SKM-1 treated with dmso at 0.1 percent for 144 hours (cell line): ENCODE measurements around the gene DNAJC17.
A peak's percentile ranks its signal among the peaks of the same experiment; 100 is the strongest.

ENCODE experiments used
- DNase-seq: peaks from one replicate; lab custom pipeline; 2025; ENCODE audit not compliant: unreplicated experiment; lab: John Stamatoyannopoulos, UW

Gene DNAJC17, protein sequence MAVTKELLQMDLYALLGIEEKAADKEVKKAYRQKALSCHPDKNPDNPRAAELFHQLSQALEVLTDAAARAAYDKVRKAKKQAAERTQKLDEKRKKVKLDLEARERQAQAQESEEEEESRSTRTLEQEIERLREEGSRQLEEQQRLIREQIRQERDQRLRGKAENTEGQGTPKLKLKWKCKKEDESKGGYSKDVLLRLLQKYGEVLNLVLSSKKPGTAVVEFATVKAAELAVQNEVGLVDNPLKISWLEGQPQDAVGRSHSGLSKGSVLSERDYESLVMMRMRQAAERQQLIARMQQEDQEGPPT

DNA sequence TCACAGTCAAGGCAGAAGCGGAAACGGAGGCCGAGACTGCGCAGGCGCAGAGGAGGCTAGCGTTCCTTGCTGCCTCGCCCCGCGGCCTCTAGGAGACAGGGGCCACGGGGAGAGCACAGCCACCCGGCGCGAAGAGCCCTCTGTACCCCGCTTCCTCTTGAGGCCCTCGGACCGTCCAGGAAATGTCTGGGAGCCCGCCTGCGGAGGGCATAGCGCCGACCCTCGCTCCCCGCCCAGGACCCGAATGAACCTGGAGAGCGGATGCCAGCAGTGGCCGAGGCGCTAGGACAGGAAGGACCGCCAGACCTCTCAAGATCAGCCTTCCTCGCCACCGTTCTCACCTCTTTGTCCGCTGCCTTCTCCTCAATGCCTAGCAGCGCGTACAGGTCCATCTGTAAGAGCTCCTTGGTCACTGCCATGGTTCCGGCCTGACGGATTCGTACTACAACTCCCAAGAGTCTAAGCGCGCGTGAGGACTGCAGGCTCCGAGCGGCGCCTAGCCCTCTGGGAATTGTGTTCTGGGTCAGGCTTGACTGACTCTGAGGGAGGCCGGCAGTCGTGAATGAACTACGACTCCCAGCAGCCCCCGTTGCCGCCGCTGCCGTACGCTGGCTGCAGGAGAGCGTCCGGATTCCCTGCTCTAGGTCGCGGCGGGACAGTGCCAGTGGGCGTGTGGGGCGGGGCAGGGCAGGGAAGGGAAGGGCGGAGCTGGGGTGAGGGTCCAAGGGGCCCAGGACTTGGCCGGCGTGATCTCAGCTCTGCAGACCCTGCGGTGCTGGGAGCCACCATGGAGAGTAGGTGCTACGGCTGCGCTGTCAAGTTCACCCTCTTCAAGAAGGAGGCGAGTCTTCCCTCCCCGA lies at the start of gene DNAJC17, which contains the start of gene ZFYVE19:
TSS of gene DNAJC17 (minus strand) at position 446 of the 860 bp plus-strand sequence. CDS start at position 419, 27 bp downstream.
TSS of gene ZFYVE19 (plus strand) at position 62 of the 860 bp plus-strand sequence. CDS start at position 563, 501 bp downstream.
- peak; percentile 98 for DNase-seq

DNA sequence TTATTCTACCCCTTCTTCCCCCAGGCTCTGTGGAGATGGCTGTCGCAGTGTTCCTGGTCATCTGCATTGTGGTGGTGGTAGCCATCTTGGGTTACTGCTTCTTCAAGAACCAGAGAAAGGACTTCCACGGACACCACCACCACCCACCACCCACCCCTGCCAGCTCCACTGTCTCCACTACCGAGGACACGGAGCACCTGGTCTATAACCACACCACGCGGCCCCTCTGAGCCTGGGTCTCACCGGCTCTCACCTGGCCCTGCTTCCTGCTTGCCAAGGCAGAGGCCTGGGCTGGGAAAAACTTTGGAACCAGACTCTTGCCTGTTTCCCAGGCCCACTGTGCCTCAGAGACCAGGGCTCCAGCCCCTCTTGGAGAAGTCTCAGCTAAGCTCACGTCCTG lies 49.5 kb upstream of the DNAJC17 start:
- no peak for DNase-seq

DNA sequence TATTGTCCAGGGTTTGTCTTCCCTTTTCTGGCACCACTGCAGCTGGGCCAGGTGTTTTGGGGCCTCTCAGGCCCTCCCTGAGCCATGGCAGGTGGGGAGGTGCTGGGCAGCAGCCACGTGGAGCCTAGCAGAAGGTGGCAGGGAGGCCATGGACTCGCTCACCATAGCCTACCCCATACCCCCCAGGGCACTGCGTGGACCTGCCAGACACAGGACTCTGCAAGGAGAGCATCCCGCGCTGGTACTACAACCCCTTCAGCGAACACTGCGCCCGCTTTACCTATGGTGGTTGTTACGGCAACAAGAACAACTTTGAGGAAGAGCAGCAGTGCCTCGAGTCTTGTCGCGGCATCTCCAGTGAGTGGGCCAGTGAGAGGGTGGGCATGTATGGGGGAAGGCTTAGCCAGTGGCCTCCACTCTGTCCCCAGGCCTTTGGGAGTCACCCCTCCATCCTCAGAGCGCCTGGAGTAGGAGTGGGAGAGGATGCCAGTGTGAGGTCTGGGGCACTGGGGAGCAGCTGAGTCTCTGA lies 48.5 kb upstream of the DNAJC17 start:
- DNase-seq: no peak

DNA sequence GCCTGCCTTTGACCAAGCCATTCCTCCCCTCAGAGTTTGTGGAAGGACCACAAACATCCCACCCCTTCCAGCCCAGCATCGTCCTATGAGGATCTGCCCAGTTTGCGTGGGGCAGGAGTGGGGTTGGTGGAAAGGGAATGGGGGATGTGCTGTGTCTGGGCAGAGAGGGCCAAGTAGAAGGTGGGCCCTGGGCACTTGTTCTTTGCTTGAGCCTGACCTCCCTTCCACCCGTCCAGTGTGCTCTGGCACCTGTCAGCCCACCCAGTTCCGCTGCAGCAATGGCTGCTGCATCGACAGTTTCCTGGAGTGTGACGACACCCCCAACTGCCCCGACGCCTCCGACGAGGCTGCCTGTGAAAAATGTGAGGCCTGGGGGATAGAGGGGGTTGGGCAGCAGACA lies 46.9 kb upstream of the DNAJC17 start:
- no peak for DNase-seq

DNA sequence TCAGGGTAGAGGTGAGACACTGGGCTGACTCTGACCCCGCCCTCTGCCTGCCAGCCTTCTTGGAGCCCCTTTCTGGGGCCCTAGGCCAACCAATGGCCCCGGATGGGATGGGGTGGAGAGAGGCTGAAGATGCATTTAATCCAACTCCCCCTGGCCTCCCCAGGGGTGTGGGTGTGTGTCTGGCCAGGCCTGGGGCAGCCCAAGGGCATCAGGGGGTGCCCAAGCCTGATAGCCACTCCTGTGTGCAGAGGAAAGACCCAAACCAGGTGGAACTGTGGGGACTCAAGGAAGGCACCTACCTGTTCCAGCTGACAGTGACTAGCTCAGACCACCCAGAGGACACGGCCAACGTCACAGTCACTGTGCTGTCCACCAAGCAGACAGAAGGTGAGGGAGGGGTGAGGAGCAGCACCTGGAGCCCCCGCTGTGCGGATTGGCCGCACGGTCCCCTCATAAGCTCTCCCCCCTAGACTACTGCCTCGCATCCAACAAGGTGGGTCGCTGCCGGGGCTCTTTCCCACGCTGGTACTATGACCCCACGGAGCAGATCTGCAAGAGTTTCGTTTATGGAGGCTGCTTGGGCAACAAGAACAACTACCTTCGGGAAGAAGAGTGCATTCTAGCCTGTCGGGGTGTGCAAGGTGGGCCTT lies 46.1 kb upstream of the DNAJC17 start:
- no peak for DNase-seq

DNA sequence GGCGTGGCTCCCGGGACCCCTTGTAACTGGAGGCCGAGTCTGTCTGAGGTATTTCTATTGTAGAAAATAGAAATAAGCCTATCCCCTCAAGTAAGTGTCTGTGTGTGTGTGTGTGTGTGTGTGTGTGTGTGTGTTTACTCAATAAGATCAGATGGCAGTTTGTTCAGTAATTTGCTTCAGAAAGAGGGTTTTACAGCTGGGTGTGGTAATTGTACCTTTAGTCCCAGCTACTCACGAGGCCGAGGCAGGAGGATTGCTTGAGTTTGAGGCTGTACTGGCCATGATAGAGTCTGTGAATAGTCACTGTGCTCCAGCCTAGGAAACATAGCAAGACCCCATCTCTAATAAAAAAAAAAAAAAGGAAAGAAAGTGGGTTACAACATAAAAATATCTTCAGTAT lies 45.3 kb upstream of the DNAJC17 start:
- DNase-seq: no peak

DNA sequence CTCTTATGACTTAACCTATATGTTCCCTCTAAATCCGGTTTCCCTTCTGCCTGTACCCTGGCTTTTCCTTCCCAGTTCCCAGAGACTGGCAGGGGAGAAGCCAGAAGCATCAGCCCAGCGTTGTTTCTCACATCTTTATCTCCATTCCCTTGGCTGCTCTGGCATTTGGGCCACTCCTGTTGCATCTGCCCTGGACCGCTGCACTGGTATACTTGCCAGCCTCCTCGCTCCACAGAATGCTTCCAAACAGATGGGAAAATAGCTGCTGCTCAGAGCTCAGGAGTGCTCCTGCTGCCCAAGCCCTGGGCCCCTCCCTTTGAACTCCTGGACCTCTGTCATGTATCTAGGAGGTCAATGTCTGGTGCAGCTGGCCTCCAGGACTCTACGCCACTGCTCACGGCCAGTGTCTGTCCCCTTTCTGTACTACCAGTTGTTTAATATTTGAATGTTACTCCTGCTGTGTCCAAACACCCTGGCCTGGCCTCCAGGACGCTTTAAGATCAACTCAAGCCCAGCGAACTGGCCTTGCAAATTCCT lies 43.4 kb upstream of the DNAJC17 start:
- DNase-seq: no peak

DNA sequence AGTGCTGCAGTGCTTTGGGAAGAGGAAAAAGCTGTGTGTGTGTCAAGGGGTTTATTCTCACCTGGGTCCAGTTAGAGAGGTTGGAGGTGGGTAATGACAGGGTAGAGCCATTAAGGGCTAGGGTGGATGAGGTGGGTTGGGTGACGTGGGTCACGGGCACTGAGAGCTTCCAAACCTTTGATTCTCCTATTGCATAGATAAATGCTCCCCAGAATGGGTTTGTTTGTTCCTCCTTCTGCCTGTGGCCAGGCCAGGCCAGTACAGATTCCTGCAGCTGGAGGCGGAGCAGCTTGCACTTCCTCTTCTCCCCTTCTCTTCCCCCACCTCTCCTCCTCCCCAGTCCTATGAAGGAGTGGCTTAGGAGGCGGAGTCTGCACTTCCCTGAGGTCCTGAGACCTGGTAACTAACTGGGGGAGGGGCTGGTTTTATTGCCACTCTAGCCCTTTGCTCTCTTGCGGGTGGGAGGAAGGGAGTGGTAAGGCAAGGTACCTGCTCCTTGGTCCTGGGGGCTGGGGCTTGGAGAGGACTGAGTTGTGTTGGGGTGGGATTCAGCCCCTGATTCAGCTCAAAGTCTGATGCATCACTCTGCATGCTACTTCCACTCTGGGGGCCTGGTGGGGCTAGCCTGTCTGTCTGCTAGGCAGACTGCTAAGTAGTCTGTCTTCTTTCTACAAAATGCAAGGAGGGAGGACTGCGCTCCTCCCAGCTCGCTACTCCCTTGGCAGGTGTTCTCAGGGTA lies 40.1 kb upstream of the DNAJC17 start:
- DNase-seq: peak; percentile 99

DNA sequence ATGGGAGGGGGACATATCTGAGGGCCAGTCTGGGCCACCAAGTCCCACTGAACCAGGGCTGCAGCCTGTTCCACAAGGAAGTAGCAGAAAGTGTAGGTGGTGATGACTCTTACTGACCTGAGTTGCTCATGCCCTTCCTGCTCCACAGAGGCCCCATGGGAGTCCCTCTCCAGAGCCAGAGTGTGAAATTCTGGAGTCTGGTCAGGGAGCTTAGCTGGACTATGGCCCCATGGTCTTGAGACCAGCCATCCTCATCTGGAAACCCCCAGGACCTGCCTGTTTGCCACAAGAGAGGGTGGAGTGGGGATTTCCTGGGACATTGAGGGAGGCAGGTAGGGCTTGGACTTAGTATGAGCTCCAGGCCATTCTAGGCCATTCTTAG lies 39.6 kb upstream of the DNAJC17 start:
- DNase-seq: no peak

DNA sequence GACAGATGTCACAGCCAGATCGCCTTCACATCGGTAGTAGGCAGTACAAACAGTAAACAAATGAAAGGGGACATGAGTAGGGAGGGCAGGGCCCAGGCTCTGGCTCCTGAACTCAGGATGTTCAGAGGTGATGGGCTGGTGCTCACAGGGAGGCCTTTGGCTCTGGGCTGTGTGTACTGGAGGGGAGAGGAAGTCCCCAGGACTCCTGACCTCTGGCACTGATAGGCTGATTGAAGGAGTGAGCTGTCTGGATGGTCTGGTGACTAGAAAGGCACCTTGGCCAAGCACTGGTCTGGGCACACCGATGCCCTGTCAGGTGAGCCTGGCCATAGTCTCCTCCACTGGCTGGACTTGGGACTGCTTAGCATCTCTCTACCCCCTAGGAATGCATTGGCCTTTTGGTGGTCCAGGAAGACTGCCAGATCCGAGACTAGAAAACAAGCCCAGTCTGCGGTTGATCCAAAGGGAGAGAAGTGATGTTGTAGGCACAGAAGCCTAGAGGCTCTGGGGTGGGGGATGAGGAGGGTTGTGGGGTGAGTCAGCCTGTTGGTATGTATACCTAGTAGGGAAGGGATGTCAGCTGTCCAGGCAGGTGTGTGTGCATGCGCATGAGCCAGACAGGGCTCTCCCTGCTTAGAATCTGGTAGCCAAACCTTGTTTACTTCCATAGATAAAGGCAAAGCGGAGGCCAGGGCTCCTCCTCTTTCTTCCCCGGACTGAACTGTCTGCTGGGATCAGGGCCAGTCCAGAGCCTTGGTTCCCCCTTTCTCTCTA lies 38.4 kb upstream of the DNAJC17 start:
- DNase-seq: no peak

DNA sequence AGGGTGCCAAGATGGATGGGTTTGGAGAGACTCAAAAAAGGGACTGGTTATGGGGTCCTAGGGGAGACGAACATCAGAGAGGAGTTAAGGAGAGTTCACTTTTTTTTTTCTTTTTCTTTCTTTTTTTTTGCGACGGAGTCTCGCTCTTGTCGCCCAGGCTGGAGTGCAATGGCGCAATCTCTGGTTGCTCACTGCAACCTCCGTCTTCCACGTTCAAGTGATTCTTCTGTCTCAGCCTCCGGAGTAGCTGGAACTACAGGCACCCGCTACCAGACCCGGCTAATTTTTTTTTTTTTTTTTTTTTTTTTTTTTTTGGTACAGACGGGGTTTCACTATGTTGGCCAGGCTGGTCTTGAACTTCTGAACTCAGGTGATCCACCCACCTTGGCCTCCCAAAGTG lies 37.8 kb upstream of the DNAJC17 start:
- DNase-seq: no peak

DNA sequence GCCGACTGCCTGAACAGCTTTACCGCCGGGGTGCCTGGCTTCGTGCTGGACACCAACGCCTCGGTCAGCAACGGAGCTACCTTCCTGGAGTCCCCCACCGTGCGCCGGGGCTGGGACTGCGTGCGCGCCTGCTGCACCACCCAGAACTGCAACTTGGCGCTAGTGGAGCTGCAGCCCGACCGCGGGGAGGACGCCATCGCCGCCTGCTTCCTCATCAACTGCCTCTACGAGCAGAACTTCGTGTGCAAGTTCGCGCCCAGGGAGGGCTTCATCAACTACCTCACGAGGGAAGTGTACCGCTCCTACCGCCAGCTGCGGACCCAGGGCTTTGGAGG lies 37.4 kb upstream of the DNAJC17 start:
- peak; percentile 27 for DNase-seq

DNA sequence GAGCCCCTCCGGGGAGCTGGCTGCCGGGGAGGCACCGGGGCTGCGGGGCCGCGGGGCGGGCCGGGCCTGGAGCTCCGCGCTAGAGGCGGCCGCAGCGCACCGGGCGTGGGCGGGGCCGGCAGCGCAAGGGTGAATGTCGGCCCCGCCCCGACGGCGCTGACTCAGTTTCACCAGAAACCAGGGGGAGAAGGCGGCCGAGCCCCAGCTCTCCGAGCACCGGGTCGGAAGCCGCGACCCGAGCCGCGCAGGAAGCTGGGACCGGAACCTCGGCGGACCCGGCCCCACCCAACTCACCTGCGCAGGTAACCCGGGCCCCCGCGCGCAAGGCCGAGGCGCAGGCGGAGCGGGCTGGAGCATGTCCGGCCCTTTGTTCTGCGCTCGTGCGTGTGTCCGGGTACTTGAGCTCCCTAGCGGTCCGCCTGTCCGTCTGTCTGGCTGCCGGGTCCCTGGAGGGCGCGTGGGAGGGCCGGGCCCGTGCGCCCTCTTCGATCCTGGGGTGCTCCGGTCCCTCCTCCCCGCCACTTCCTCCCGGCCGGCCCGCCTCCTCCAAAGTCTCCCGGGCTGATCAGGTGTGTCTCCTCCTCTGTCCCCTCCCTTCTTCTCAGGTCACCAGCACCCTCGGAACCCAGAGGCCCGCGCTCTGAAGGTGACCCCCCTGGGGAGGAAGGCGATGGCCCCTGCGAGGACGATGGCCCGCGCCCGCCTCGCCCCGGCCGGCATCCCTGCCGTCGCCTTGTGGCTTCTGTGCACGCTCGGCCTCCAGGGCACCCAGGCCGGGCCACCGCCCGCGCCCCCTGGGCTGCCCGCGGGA lies 36.8 kb upstream of the DNAJC17 start, which contains the start of gene SPINT1:
TSS of gene SPINT1 (plus strand) at position 164 of the 811 bp plus-strand sequence. CDS start at position 671, 507 bp downstream.
- peak; percentile 26 for DNase-seq

DNA sequence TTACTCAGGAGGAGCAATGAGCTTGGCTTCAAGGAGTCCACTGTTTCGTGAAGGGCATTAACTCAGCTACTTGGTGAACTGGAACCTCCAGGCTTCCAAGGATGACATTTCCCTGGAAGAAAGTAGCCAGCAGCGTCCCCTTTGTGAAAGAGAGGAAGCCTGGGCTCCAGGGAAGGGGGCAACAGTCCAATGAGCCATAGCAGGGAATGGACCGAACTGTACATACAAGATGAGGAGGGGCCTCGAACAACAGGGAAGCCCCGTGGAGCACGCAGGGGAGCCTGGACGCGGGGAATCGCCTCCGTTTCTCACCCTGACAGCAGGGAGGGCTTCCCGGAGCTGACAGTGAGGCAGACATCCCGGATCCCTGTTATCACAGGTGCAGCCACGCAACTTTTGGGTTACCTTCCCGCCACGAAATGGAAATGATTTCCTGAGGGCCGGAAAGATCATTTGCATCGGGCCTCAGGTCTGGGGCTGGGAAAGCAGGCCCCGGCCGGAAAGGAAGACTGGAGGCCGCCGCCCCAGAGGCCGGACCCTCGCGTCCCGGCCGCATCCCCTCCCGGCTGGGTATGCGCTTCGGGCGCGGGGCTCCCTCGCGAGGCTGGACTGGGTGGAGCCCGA lies 36.1 kb upstream of the DNAJC17 start:
- DNase-seq: no peak

DNA sequence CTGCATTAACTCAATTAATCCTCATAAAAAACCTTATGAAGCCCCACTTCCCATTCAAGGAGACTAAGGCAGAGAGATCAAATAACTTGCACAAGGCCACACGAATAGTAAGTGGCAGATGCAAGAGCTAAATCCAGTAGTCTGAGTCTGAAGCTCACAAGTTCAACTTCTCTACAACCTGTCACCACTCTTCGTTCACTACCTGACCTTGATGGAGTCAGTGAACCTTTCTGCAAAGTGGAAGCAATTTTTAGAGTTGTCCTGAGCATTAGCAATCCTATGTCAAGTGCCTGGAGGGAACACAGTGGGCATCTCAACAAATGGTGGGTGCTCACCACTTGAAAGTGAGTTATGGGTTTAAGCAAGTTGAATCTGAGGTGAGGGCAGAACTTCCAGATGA lies 34.5 kb upstream of the DNAJC17 start:
- DNase-seq: no peak

DNA sequence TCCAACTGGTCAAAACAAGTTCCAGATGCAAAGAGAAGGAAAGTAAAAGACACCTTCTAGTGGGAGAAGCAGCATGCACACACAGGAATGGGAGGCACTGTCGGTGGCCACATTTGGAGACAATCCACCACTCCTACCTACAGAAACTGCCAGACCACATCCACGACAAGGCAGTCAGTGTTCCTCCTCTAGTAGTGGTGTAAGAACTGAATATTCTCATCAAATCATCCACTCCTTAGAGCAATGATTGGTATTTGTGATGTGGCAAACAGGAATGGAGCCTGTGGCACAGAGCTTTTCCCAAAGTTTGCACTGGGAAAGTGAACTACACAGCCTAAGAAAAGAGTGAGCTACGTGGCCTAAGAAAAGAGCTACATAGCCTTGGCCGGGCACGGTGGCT lies 31.5 kb upstream of the DNAJC17 start:
- DNase-seq: no peak

DNA sequence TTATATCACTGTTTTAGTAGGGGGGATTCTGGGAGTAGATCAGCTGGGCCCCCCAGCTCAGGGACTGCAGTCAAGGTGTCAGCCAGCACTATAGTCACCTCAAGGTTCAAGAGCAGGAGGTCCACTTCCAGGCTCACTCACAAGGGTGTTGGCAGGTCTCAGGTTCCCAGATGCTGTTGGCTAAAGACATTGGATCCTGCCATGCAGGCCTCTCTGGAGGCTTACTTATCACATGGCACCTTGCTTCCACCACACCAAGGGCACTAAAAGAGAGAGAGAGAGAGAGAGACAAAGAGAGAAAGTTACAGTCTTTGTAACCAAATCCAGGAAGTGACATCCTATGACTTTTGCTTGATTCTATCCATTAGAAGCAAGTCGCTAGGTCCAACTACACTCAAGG lies 28.7 kb upstream of the DNAJC17 start:
- no peak for DNase-seq

DNA sequence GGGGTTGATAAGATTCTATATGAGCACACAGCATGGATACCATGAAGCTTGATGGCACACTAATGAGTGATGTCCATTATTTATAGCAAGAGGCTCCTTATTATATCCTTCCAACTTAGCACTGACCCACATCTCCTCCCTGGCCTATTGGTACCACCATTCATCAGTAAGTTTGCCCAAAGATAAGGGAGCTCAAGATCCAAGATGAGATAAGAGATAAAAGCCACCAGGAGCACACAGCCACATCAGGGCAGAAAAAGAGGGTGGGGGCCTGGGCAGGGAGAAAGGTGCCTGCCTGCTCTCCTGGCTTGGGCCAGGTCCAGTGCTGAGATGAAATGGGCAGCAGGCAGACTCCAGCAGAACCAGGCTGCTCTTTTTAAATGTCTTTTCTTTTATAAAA lies 25.6 kb upstream of the DNAJC17 start:
- no peak for DNase-seq
